HEK293 (cell line): ENCODE measurements around the gene USP17L18.
"Not testable (repeated sequence)": the region's sequence is repeated elsewhere in the genome, so short reads cannot be mapped to it uniquely, and the experiment has no call there.

Source experiments
- CTCF ChIP-seq: fragments of 450-650 bp; formaldehyde crosslinking; IDR thresholded peaks from 2 replicates; pipeline ENCODE4 v1.5.1; 2016; ENCODE audit warnings: missing biosample characterization, missing genetic modification characterization
- KLF9 ChIP-seq: fragments of 450-650 bp; formaldehyde crosslinking; IDR thresholded peaks from 2 replicates; pipeline ENCODE4 v1.5.1; 2016; ENCODE audit warnings: missing biosample characterization, missing genetic modification characterization, low read depth
- PRDM4 ChIP-seq: fragments of 450-650 bp; formaldehyde crosslinking; IDR thresholded peaks from 2 replicates; pipeline ENCODE4 v1.5.1; 2017; ENCODE audit warnings: missing biosample characterization, missing genetic modification characterization
- TRIM28 ChIP-seq: IDR thresholded peaks from 2 replicates; pipeline ENCODE4 v1.6.1; 2011; ENCODE audit warnings: low read length, control low read depth, borderline replicate concordance
- YY1 ChIP-seq: fragments of 450-650 bp; formaldehyde crosslinking; IDR thresholded peaks from 2 replicates; pipeline ENCODE4 v1.5.1; 2018; ENCODE audit warnings: missing biosample characterization, missing genetic modification characterization
- ZBTB26 ChIP-seq: fragments of 450-650 bp; formaldehyde crosslinking; optimal IDR thresholded peaks from 2 replicates; pipeline ENCODE3; 2016; ENCODE audit warnings: missing biosample characterization, mild to moderate bottlenecking, missing genetic modification characterization
- ZNF513 ChIP-seq: fragments of 450-650 bp; IDR thresholded peaks from 2 replicates; pipeline ENCODE4 v1.5.1; 2018; ENCODE audit warnings: missing biosample characterization, missing genetic modification characterization
- ZNF555 ChIP-seq: fragments of 450-650 bp; formaldehyde crosslinking; conservative IDR thresholded peaks from 2 replicates; pipeline ENCODE4 v1.5.1; 2017; ENCODE audit warnings: missing biosample characterization, mild to moderate bottlenecking, missing genetic modification characterization, inconsistent platforms
- ZNF664 ChIP-seq: fragments of 450-650 bp; formaldehyde crosslinking; IDR thresholded peaks from 2 replicates; pipeline ENCODE4 v1.5.1; 2016; ENCODE audit warnings: missing biosample characterization, missing genetic modification characterization
- ZNF704 ChIP-seq: fragments of 450-650 bp; formaldehyde crosslinking; IDR thresholded peaks from 2 replicates; pipeline ENCODE4 v1.5.1; 2016; ENCODE audit warnings: missing biosample characterization, missing genetic modification characterization
- ZNF707 ChIP-seq: fragments of 450-650 bp; formaldehyde crosslinking; IDR thresholded peaks from 2 replicates; pipeline ENCODE4 v1.5.1; 2016; ENCODE audit warnings: missing biosample characterization, missing genetic modification characterization

GRCh38 chr4:9243579-9243978 lies 4.9 kb upstream of the USP17L18 start, which contains the start of gene USP17L17:
- TF ChIP-seq ZNF664 (tag by site-specific recombination); YY1 (tag by site-specific recombination); PRDM4; CTCF (tag by site-specific recombination); ZBTB26 (tag by site-specific recombination); TRIM28; ZNF707 (tag by site-specific recombination); ZNF513 (tag by site-specific recombination); KLF9 (tag by site-specific recombination); ZNF704 (tag by site-specific recombination); ZNF555: not testable (repeated sequence)
